HG03039 (cell line): Measurements from ENCODE around the gene SLC41A3.

ENCODE experiments used
- ATAC-seq: cut with Tn5 transposase; IDR thresholded peaks from one replicate; pipeline ENCODE4 v1.9.1; 2021; ENCODE audit warnings: mild to moderate bottlenecking, moderate library complexity; ENCODE audit not compliant: unreplicated experiment

The SLC41A3 gene

DNA sequence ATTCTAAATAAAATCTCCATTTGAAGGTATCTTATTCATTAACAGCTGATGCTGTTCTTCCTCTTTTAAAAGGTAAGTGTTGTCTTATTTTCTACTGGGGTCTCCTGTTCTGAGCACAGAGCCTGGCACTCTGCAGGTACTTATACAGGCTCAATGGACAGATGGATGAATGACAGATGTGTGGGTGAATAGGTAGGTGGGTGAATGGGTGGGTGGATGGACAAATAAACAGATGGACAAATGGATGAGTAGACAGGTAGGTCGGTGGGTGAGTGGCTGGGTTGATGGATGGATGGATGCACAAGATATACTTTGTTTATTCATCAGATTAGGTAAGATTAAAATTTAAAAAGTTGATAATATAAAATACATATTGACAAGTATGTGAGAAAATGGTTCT, 53.5 kb downstream of the SLC41A3 start:
- ATAC-seq: no peak

DNA sequence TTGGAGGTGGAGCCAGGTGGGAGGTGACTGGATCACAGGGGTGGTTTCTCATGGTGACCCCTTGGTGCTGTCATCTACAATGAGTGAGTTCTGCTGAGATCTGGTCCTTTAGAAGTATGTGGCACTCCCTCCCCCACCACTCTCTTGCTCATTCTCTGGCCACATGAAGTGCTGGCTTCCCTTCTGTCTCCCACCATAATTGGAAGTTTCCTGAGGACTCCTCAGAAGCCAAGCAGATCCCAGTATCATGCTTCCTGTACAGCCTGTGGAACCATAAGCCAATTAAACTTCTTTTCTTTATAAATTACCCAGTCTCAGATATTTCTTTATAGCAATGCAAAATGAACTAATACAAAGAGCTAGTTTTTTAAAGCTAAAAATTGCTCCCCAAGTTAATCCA, 54.7 kb downstream of the SLC41A3 start:
- ATAC-seq: no peak

DNA sequence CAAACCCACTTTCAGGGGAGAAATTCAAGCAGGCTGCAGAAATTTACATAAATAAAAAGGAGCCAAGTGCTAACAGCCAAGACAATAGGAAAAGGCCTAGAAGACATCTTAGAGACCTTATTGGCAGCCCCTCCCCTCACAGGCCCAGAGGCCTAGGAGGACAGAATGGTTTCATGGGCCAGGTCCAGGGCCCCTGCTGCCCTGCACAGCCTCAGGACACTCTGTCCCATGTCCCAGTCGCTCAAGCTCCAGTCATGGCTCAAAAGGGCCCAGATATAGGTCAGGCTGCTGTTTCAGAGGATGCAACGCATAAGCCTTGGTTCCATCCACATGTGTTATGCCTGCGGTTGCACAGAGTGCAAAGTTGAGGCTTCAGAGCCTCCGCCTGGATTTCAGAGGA, 55.8 kb downstream of the SLC41A3 start:
- no peak for ATAC-seq

DNA sequence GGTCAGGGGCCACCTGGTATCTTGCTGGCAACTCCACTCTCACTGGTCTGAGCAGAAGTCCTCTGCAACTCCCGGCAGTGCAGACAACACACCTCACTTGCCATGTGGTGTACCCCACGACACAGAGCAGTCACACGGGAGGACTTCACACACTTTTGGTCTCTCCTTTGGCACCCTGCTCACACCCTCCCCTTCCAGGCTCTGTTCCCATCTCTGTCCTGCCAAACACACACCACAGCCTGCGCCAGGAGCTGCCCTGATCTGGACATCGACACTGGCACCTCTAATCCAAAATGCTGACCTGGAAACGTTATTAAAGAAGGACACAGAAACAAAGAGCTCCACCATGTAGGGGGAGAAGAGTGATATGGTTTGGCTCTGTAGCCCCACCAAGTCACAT, 57.2 kb downstream of the SLC41A3 start:
- no peak for ATAC-seq

DNA sequence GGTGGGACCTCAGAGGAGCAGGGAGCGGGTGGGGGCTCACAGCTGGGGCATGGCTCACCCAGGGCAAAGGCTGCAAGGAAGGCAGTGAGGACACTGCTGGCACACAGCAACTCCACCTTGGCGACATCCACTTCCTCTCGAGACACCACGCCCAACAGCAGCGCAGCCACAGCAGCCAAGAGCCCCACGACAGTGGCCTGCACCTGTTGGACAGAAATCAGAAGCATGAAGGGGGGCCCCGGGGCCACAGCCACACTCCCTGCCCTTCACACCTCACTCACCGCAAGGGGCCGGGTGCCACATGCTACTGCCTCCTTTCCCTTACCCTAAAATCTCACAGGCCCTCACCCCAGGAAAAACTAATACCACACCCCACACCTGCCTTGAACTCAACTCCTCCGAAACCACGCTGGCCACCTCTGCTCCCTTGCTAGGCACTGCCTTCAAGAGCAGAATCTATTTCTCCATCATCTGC, 57.6 kb downstream of the SLC41A3 start:
- no peak for ATAC-seq

DNA sequence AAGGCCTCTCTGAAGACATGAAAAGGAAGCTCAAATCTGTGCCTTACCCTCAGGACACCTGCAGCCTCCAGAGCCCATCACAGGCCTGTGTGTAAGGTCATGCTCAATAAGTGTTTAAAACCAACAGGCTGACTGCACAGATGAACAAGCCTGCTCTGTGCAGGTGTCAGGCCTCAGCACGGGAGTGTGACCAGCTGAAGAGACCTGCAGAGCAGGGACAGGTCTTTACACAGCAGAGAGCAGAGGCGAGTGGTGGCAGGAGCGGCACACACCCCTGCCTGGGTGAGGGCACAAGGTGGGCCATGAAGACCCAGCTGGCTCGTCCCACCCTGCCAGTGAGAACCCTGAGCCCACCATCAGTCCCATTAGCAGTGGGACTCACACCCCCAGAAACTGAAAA, 58.1 kb downstream of the SLC41A3 start:
- no peak for ATAC-seq

DNA sequence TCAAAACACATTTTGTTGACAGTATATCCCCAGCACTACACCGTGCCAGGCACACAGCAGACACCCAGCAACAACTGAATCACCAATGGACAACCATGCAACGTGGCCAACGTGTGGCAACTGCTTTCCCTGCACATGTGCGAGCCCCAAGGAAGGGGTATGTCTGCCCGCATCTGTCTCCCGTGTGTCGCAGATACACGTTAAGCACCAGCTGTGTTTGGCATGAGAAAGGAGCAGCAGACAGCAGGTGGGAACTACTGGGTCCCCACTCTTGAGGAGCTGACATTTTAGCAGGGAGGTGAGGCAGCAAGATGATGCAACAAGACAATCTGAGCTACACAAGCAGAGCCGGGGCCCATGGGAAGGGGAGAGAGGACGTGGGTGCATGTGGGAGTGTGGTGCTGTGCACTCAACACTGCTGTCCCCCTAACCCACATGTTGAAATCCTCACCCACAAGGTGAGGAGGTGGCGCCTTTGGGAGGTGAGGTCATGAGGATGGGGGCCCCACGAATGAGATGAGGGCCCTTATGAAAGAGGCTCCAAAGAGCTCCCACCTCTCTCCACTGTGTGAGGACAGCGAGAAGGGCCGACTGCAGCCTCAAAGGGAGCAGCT, 58.7 kb downstream of the SLC41A3 start:
- ATAC-seq: no peak

DNA sequence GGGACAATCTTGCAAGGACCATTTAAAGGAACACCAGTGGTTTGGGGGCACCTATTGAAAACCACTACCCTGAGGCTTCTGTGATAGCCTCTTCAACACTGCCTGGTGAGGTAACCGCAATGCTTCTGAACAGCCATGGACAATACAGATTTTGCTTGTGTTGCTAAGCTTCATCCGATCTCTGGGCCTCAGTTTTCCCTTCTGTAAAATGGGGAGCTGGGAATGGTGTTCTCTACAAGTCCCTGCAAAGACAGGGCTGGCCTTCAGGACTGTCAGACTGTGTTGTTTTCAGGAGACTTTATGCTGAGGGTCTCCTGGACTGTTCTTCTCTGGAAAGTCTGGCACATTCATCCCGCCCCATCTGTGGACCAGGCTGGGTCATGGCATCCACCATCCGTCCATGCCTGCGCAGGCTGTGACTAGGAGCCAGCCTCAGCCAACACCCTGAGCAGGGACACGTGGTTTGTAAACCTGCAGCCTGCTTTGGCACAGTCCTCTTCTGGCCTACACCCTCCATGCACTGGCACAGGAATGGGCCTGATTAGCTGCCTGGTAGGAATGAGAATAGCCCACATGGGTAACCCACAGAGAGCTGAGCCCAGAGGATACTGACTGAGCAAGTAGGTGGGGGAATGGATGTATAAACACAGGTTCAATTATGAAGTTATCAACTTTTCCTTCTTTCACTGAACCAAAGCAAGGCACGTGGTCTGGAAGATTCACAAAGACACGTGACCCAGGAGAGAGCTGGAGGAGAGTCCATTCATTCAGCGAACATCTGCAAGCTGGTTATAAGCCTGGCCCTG, 59.7 kb downstream of the SLC41A3 start:
- ATAC-seq: no peak

DNA sequence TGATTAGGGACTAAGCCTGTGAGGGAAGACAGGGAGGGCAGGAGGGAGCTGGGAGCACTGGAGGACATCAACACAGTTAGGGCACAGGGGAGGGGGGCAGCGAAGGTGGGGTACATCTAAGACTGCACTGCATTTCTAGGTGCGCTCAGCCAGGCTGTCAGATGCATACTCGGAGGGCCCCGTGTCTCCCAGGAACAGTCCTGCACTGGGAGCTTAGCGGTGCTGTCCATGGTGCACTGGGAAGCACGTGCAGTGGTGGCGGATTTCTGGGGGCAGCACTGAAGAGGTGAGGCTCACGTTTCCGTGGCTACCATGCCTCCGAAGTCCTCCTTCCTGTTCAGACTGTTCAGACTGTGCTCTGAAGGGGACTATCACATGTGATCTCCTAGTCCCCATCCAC, 60.5 kb downstream of the SLC41A3 start:
- no peak for ATAC-seq

DNA sequence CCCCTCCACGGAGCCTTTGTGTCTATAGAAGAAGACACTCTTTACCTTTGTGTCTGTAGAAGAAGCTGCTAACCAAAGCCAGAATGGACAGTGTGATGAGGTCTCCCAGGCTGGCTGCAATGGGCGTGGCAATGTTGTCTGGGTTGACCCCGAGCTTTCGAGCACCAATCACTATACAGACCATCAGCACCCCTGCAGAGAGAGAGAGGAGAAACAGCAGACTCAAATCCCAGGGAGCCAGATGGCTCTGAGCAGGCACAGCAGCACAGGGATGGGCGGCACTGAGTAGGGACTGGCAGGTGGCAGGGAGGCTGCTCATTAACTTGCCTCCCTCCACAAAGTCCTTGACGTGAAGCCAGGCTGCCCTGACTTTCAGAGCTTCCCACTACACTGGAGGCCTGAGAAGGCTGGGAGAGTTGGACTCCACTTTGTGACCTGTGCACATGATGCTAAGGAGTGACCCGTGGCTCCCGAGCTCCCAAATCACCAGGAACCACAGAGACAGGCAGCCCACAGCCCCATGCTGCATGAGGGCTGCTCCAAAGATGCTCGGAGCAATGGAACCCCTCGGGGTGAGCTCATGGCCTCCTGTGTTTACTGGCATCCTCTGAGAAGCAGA, 61.1 kb downstream of the SLC41A3 start:
- no peak for ATAC-seq

DNA sequence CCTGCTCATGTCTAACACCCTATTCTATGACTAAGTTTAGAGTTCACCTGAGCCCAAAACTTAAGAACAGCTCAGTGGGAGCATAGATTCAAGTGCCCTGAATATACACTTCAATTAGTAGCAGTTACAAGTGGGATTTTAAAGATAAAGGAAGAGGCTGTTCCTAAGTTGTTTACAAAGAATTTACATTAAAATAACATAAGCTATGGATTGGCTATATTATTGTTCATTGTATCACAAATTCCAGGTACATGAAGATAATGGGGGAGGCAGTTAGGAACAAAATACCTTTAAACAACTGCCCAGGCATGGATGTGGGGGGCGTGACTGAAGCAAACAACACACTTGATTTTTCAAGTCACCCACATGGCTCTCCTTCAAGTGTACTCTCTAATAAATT, 62.2 kb downstream of the SLC41A3 start:
- no peak for ATAC-seq

DNA sequence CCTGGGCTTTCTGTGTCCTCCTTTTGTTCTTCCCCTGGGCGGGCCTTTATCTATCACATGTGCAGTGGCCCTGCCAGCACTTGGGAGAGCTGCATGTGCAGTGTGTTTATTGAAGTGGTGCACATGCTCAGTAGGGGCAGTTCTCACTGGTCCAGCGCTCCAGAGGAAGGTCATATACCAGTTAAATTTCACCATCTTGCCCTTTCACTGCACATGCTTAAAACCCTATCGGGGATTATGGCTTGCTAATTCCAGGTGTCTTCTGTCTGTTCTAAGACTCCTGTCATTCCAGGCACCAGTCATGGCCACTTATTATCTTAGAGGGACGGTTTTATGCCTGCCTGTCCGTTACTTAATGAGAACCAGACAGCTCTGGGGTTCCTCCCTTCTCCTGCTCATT, 62.7 kb downstream of the SLC41A3 start:
- ATAC-seq: no peak

DNA sequence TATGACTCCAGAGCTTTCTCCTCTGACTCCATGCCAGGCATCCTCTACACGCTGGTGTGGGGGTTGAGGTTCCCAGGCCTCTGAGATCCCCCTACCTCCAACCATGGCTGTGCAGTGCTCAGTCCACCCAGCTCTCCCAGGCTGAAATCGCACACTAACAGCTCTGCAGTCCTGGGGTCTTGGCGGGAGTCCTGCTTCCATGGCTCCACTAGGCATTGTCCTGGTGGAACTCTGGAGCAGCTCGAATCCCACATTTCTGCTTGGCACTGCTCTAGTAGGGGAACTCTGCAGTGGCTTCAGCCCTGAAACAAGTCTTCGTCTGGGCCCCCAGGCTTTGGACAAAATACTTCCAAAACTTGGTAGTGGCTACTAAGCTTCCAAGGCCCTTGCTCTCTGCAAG, 64.2 kb downstream of the SLC41A3 start:
- ATAC-seq: no peak

DNA sequence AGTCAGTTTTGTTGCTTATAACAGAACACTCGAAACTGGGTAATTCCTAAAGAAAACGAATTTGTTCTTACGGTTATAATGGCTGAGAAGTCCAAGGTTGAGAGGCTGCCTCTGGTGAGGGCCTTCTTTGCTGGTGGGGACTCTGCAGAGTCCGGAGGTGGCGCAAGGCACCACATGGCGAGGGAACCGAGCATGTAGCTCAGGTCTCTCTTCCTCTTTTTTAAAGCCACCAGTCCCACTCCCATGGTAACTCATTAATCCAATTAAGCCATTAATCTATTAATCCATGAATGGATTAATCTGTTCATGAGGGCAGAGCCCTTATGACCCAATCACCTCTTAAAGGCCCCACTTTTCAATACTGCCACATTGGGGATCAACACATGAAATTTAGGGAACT, 64.9 kb downstream of the SLC41A3 start:
- no peak for ATAC-seq

DNA sequence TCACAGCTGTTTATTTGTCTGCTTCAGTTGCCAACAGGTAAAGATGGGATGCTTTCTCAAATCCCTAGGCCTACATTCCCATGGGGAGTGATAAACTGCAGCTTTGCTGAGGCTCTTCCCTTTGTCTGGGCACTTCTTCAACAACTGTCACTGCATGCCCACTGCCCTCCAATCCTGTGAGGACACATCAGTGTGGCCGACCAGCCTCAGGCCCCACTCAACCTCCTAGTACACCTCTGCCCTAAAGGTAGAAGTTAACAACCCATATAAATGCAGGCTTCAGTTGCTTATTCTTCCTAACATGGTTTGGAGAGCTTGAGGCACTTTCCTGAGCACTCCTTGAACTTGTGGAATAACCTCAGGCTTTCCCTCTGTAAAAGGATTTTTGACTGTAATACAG, 65.4 kb downstream of the SLC41A3 start:
- ATAC-seq: no peak

DNA sequence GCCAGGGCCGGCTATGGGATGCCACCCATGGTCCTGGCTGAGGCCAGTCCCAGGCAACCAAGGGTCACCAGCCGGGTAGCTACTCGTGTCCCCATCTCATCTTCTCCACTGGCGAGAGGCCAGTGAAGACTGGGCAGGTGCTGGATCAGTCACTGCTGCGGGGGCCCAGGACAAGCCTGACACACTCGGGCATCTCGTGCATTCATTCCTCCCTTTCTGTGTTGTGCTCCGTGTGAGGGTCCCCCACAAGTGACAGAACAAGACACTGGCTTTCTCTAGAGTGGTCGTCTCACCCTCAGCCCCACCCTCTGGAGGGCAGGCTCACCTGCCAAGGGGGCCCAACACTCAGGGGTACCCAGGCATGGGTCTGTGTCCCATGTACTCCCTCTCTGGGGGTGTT, 66.6 kb downstream of the SLC41A3 start:
- ATAC-seq: no peak

DNA sequence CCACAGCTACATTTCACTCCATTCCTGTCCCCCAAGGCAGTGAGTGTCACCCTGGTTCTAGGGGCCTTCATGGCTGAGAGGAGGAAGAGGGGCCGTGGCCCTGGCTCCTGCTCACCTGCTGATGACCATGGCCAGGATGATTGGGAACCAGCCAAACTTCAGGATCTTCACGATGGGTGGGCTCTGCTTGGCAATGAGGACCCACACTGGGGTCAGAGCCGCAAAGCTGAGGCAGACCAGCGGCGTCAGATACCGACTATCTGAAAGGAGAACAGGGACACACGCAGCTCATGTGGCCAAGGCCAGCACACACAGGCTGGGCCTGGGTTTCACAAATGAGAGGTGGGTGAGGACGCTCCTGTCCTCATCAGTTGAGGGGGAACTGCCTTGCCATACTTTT, 67.3 kb downstream of the SLC41A3 start:
- no peak for ATAC-seq

DNA sequence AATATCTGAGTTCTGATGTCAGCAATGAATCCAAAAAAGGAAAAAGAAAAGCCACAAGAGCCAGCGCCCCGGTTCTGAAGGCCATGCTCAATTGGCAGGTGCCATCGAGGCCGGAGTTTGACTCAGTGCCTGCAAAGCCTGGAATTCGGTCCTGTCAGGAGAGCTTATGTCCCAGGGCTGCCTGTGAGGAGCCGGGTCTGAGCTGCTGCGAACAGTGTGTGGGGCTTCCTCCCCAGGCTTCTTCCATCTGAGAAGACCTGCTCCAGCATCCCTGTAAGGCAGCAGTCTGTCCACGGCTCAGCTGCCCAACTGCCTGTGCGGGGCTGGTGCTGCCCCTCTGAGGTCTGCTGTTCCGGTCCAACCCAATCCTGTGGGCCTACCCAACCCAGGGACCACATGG, 68.8 kb downstream of the SLC41A3 start:
- no peak for ATAC-seq

DNA sequence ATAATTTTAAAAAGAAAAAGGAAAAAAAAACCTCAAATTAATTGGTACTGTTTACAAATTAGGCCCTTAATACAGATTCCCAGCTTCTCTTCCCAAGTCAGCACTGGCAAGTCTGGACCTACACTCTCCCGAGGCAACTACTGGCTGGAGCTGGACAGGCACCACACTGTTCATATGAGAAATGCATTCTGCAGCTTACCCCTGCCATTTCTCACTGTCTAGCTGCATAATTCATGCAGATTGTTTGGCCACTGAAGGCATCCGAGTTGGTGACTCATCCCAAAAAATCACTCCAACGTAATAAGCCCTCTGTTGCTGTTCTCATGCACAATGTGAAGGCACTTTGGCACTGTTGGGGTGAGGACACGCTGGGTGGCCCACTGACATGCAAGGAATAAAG, 69.7 kb downstream of the SLC41A3 start:
- ATAC-seq: no peak

DNA sequence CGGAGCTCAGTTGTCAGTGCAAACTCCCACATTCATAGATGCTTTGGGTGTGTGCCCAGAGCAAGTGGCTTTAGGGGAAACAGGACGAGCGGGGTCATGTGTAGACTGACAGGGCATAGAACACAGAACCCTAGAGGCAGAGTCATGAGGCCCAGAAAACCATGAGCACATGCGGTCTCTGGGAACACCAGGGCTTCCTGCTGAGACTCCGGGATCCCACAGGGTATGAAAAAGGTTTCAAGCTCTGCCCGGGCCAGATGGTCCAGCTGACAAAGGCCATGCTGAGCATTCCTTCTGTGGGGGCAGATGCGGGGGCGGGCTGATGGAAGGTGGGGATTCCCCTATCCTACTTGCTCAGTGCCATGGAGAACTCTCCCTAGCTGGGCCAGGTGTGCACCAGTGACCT, 70.2 kb downstream of the SLC41A3 start:
- no peak for ATAC-seq

DNA sequence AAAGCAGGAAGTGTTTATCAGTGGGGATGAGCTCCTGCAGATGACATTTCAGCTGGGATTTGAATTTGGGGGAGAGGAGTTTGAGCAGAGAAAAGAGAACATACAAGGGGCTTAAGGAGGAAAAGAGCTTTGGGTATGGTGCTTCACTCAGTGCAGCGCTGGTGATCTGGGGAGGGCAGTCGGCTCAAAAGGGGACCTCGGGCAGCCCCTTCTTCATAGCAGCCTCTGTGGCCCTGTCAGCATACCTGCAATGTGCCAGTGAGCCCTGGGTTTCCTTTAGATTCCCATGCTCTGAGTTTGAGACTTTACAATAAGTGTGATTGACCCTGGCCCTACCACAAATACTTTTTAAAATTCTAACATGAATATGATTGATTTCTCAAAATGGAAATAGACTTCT, 74.7 kb downstream of the SLC41A3 start:
- ATAC-seq: no peak

DNA sequence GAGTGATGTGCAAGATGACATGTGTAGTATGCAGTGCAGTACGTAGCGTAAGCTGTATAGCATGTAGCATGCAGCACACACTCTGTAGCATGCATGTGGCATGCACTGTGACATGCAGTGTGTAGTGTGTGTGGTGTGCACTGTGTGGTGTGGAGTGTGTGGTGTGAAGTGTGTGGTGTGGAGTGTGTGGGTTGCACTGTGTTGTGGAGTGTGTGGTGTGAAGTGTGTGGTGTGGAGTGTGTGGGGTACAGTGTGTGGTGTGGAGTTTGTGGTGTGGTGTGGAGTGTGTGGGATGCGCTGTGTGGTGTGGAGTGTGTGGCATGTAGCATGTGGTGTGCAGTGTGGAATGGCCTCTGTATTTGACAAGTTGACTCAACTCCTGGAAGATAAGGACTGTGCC, 75.7 kb downstream of the SLC41A3 start:
- no peak for ATAC-seq
